Stimulated activated CD8-positive, alpha-beta memory T cell treated with anti-CD3 and anti-CD28 coated beads, Interleukin-12 subunit alpha, Interleukin-12 subunit beta, amount 100 ng/mL, for 24 hours (primary cell): ENCODE results near the gene DENND1C.
"Not testable (repeated sequence)": the region's sequence is repeated elsewhere in the genome, so short reads cannot be mapped to it uniquely, and the experiment has no call there.

Experiments used
- DNase-seq: peaks from one replicate; pipeline ENCODE4 v3.0.0-alpha.2; 2020; ENCODE audit errors: extremely low read depth

The DENND1C gene

GRCh38 chr19:6508028-6508771 lies 26.6 kb upstream of the DENND1C start:
- DNase-seq, result not testable (repeated sequence)

- no peak for DNase-seq
These were observed 22.0 kb upstream of the DENND1C start for GRCh38 chr19:6503407-6504201.

GRCh38 chr19:6501740-6502648 lies 20.4 kb upstream of the DENND1C start, which contains the start of gene TUBB4A:
Gene TUBB4A (minus strand): TSS chr19:6502309. CDS start chr19:6502212, 97 bp downstream.
- DNase-seq, result no peak

GRCh38 chr19:6500837-6501739 lies 19.5 kb upstream of the DENND1C start:
- no peak for DNase-seq

- DNase-seq, result no peak
These were observed 17.6 kb upstream of the DENND1C start for GRCh38 chr19:6499052-6499790.

GRCh38 chr19:6498294-6499036 lies 16.9 kb upstream of the DENND1C start:
- DNase-seq, result no peak

GRCh38 chr19:6495947-6496346 lies 14.4 kb upstream of the DENND1C start:
- DNase-seq, result no peak

- no peak for DNase-seq
These were observed 12.9 kb upstream of the DENND1C start for GRCh38 chr19:6494438-6495036.

GRCh38 chr19:6491802-6492592 lies 10.4 kb upstream of the DENND1C start:
- no peak for DNase-seq

GRCh38 chr19:6490134-6490533 lies 8.5 kb upstream of the DENND1C start:
- DNase-seq, result no peak

- DNase-seq, result no peak
These were observed 7.9 kb upstream of the DENND1C start for GRCh38 chr19:6489278-6490061.

GRCh38 chr19:6484831-6485230 lies 3.2 kb upstream of the DENND1C start:
- no peak for DNase-seq

- DNase-seq, result no peak
These were observed 2.6 kb upstream of the DENND1C start for GRCh38 chr19:6484230-6484629.

GRCh38 chr19:6483235-6483634 lies 1.6 kb upstream of the DENND1C start:
- no peak for DNase-seq

- no peak for DNase-seq
These were observed 728 bp upstream of the DENND1C start for GRCh38 chr19:6482343-6482686.

GRCh38 chr19:6480848-6481415 lies 655 bp downstream of the DENND1C start:
- DNase-seq, result no peak

- no peak for DNase-seq
These were observed 1.7 kb downstream of the DENND1C start for GRCh38 chr19:6479836-6480398.
